HG03175 (cell line): Measurements from ENCODE around the gene CNTNAP3.
"Not testable (repeated sequence)": the region's sequence is repeated elsewhere in the genome, so short reads cannot be mapped to it uniquely, and the experiment has no call there.

Experiments used
- ATAC-seq: cut with Tn5 transposase; IDR thresholded peaks from one replicate; pipeline ENCODE4 v1.9.1; 2021; ENCODE audit warnings: mild to moderate bottlenecking, moderate library complexity; ENCODE audit not compliant: unreplicated experiment

CNTNAP3 gene

DNA sequence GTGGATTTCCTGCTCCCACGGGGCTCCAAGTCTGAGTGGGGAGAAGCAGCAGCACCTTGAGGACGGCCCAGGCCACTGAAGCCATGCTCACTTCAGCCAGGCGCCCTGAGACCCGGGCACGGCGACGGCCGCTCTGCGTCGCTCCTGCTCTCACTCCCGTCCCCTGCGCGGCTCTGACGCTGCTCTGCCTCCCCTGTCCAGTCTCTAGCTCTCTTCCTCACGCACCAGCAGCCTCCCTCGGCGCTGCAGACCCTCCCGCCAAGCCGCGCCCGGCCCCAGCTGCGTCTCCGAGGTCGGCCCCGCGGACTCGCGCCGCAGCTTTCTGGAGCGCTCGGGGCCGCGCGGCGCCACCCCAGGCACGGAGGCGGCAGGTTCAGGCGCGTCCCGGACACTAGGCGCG, at the start of gene CNTNAP3:
CNTNAP3 (minus strand) TSS at position 188 of the 400 bp plus-strand sequence; CDS start at position 85, 103 bp downstream.
- ATAC-seq: not testable (repeated sequence)

DNA sequence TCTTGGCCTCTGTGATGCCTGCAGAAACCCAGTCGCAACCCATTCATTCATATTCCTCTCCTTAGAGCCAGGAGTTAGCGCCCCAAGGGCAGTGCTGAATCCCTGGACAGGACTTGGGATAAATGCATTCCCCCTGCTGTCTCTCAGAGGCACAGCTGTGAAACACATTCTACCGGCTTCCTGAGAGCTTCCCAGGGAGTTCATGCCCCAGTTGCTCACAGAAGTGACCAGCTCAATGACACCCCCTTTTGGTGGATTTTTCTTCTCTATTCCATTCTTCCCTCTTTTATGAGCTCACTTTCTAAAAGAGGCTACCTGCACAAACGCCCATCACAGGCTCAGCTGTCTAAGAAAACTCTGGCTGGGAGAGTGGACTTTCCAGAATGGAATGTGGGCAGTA, 8.0 kb downstream of the CNTNAP3 start:
- not testable (repeated sequence) for ATAC-seq

DNA sequence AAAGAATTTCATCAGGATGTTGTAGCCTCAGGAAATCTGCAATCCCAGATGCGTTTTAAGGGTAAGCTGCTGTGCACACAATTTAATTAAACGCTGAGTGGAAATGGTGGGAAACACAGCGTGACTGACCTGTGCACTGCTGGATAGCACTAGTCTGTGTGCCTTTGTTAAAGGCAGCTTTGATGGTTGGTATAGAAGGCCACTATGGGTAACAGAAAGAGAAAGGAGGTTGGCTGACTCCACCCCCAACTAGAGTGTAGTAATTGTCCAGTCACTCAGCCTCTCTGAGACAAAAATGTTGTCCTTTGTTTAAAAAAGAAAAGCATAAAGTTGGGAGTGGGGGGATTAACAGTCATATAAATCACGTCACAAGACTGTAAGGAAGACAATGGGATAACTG, 45.5 kb downstream of the CNTNAP3 start:
- not testable (repeated sequence) for ATAC-seq

DNA sequence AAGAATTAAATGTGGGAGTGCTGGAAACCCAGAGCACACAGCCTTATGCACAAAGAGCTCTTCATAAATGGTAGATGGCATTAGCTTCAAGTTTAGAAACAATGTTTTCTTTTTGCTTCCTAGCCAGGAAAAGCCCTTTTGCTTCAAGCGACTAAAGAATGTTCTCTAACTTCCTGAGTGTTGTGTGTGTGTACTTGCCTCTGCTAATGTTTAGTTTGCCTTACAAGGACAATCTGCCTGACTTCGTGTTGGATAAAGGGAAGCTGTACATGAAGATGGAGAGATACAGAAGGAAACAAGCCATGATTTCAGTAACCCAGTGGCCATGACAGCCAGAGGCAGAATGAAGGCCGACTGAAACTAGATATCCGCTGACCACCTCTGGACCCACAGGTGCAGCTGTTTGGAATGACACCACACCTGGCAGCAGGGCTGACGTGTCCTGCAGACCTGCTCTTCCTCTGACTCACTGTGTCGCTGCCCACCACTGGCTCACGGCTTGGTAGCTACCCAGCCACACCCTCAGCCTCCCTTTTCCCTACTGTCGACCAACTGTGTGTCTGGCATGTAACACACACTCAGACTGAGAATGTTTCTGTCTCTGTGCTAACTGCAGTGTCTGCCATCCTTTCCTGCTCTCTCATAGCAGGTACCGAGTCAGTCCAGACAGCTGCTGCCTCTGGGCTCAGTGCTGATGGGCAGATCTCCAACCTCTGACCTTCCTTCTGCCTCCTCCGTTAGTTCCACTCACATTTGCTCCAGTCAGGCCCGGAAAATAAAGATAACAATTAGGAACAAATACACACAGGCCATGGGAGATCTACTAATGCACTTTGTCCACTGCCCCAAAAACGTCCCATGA, 55.6 kb downstream of the CNTNAP3 start:
- not testable (repeated sequence) for ATAC-seq

DNA sequence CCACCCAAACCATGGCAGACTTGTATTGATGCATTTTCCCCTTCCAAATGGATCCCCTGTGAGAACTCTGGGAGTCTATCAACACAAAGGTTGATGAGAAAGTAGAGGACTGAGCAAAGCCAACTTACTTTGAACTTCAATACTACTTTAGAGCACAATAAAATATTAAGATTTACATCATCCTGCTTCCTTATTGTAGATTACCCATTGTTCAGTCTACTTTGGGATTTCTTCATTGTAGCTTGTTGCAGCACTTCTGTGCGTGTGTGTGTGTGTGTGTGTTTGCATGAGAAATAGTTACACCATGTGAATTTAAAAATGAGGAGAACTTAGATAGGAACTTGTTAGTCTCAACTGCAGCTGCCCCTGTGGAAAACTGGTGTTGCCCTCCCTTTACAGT, 72.0 kb downstream of the CNTNAP3 start:
- ATAC-seq: not testable (repeated sequence)

DNA sequence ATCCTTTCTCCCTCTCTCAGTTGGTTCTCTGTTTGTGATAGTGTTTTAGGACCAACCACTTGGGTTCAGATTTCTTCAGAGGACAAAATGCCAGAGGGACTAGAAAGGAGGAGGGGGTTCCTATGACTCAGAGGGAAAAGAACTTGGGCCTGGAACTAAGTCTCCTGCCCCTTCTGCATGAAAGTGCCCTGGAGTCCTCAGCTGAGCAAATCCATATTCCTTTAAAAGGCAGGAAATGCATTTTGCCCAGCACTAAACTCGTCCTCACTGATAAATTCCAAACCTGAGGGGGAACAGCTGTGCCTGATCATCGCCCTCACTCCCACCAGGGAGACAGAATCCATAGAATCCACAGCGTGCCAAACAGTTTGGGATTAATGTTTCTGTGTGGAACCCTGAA, 78.2 kb downstream of the CNTNAP3 start:
- not testable (repeated sequence) for ATAC-seq

DNA sequence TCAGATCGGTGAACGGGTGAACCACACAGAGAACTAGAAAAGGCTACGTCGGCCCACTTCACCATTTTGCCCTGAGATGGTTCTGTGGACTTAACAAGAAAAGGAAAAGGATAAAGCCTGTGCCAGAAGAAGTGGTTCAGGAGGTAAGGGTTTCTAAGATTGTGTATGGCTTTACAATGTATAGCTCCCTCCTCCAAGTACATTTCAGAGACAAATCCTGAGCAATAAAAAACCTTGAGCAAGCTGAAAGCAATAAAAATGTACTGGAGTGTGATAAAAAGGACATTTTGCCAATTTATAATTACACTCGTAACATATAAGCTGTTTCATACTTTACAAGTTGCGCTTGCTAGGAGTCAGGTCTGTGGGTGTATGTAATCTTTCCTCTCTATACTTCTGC, 81.3 kb downstream of the CNTNAP3 start:
- ATAC-seq: not testable (repeated sequence)

DNA sequence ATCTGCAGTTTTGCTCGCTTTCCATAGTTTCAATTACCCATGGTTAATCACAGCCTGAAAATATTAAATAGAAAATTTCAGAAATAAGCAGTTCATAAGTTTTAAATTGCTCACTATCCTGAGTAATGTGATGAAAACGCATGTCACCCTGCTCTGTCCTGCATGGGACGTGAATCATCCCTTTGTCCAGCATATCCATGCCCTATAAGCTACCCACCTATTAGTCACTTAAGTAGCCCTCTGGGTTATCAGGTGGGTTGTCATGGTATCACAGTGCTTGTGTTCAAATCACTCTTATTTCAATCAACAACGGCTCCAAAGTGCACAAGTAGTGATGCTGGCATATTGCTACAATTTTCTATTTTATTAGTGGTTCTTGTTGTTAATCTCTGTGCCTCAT, 82.1 kb downstream of the CNTNAP3 start:
- not testable (repeated sequence) for ATAC-seq

DNA sequence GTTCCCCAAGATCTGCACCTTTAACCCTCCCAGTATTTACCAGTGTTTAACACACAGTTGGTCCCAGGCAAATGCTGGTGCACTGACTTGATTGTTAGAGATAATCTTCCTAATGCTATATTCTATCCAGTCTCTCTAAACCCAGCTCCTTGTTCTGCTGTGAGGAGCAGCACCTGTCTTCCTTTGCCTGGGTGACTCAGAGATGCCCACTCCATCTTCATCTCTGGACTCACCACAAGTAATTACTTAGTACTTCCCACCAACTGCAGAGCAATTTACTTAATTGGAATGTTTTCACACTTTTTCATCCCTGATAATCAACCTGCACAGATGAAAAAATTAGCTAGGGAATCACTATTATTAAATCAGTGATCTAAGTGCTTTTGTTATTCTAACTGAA, 87.6 kb downstream of the CNTNAP3 start:
- ATAC-seq: not testable (repeated sequence)

DNA sequence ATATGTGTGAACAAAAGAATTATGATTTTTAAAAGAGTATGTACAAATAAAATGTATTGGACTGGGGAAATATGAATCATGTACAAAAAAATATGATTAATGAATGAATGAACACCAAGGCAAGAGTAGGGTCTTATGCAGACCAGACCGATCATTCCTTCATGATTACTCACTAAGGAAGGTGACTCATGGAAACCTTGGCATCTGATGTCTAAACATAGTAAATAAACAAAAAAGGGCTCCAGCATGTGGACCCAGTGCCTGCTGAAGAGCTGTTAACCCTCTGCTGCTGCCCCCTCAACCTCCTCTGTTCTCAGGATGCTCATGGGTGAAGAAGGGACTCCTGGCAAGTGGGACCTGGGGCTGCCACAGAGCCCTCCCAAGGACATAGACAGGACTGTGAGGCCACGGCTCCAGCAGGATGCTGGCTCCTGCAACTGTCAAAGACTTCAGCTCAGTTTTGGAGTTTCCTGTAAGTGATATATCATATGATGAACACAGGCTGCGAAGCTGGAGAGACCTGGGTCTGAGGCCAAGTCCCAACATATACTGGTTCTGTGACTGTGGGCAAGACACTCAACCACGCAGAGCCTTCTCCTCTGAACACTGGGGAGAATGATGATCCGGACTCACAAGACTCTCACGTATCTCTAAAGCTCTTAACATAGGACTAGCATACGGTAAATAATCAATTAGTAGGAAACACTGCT, 89.8 kb downstream of the CNTNAP3 start:
- not testable (repeated sequence) for ATAC-seq

DNA sequence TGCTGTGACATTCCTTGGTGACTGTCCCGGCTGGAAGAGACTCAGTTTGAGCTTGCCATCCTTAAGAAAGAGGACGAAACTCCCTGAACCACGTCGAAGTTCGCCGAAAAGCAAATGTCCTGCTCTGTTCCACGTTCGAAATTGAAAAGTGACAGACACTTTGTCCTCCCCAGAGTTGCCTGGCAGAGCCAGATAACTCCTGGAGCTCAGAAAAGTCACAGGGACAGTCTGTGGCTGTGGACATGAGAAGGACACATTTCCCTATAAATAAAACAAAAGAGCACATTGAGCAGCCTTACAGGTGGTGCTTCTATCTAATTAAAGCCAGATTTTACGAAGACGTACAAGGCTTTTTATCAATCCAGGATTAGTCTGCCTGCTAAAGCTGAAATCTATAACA, 116.6 kb downstream of the CNTNAP3 start:
- ATAC-seq: not testable (repeated sequence)

DNA sequence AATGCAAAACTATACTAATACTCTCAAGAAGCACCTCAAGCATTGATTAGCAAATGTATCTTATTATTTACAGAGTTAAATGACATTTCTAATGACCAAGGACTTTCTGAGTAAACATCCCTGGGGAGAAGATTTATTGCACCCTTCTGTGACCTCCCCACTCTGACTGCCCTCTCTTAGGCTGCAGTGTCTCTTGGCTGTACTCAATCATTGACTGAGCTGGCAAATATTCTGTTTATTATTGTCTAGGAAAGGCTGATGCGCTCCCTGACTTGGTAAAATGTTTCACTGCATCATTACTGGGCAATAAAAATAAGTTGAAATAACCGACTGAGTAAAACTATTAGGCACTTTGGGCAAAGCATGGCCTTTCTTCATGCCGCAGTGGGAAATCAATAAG, 130.3 kb downstream of the CNTNAP3 start:
- ATAC-seq: not testable (repeated sequence)

DNA sequence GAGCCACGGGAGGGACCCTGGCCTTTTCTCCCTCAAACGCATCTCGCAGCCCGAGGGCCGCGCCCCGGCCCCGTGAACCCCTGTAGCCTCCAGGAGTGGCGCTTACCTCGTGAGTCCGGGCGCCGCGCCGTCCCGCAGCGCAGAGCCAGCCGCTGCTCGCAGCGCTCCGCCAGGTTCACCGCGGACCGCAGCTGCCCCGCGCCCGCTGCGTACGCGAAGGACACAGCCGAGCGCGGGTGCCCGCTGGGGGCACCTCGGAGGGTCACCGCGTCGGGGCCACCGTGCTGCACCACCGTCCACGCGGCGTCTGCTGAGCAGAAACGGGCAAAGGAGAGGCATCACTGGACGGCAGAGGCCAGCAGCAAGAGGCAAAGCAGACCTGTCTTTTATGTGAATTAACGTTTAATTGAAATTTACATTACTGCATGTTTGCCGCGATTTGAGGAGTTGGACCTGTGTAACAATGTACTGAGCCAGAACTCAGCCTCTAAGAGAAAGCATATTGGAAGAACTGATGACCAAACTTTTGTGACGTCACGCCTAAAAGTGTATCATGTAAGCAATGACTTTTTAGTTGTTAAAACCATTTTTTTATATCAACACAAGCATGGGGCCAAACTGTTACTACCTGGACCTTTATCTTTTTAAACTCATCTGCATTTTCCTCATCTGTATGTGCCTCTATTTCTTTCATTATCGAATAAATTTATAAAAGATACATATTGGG, 155.0 kb downstream of the CNTNAP3 start:
- ATAC-seq: not testable (repeated sequence)

DNA sequence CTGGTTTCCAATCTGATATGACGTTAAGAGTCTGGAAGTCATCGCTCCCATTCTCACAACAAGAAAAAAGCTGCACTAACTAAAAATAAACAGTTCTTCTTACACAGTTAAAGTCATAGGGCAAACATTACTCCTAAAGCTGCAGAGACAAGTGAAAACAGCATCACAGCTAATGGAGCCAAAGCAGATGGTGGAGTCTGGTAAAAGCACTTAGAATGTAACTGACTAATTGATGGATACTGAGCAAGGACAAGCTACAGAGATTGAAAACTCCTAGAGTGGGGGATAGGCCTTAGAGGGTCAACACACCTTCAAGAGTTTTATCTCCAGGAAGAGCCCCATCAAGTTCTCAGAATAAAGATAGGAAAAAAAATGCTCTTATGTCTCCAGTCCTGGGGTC, 166.6 kb downstream of the CNTNAP3 start:
- ATAC-seq: not testable (repeated sequence)

DNA sequence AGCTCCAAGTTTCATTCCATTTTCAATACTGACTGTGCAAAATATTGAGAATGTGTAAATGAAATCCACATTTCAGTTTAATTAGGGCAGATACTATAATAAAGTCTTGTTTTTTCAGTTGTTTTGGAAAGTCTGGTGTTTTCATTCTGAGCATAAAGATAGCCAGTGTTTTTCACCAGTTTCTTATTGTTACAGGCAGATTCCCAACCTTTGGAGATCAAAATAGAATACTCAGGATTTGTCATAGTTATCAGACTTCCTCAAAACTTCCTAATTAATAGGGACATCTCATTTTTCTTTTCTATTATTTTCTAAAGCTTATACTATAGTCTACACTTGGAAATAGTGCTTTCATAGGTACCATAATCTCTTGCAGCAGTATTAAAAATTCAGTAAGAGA, 176.2 kb downstream of the CNTNAP3 start:
- ATAC-seq: not testable (repeated sequence)

DNA sequence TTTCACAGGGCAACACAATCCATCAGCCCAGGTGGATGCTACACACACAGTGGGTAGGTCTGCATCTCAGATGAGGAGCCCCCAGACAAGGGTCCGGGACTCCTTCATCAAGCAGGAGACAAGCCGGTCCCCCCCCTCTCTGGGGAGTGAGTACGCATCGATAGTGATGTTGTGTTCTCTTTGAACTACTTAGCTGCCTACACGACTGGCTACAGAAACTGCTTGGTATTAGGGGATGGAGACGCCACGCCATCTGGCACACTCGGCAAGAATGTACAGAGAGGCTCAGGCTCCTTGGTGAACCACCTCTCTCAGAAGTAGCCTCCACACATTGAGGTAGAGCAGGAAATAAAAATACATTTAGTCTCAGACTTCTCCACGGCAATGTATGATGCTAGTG, 179.8 kb downstream of the CNTNAP3 start:
- ATAC-seq: no peak

DNA sequence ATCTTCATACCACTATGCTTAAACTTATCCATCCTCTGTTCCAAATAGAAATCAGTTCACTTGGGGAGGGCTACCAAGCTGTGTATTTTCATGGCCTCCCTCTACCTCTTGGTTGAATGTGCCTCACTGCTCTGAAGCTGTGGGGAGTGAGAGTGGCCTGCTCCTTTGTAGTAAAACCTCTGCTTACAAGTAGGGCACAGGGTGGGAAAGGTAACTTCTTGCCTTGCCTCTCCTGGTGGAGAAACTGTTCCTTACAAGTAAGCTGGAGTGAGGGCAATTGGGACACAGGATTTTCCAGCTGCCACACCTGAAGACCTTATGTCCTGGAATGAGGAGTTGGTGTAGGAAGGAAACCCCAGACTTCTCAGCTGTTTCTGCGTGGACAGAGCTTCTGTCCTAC, 190.8 kb downstream of the CNTNAP3 start:
- ATAC-seq: not testable (repeated sequence)

DNA sequence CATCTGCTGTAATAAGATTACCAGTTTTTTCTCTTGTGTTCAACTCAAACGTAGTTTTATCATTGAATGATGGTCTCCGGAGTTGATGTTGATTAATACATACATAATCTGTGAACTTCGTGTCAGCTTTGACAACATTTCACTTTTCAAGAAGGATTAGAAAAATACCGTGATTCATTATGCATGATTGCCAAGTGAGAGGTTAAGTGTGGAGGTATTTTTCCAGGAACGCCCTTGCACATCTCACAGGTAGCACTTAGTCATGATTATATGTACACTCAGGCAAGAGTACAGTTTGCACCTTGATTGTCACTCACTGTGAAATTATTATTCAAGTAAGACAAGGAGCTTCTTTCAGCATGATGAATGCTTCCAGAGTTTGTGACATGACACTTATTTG, 202.7 kb downstream of the CNTNAP3 start:
- ATAC-seq: not testable (repeated sequence)

DNA sequence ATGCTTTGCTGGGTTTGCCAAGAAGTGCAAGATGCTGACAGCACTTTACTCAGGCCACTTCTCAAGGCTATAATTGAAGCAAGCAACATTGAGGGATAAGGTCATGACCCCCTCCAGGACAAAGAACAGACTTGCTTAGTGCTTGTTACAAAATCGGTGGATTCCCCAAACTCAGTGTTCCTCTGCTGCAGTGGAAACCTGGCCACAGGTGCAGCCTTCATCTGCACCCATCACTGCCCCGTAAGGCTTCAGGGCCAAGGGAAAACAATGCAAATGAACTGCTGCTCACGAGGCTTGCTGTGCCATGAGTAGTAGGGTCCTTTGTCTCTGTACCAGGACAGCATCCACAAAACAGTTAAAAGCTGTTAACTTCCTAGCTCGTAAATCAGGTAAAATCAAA, 205.4 kb downstream of the CNTNAP3 start:
- ATAC-seq: not testable (repeated sequence)

DNA sequence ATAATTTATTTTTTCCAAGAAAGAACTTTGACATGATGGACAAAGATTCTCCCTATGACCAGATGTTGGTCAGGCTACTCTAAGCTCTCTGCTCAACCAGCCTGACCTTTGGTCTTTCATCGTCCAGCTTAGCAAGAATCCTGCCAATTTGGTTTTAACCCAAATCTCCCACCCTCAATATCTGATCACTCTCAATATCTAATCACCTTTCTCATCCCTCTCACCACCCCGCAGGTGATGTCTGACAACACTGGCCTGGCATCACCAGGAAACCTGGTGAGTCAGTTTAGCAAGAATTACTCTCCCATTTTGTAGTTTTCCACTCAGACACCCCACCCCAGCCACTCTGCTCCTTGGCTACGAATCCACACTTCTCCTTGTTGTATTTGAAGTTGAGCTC, 207.9 kb downstream of the CNTNAP3 start:
- ATAC-seq: not testable (repeated sequence)

DNA sequence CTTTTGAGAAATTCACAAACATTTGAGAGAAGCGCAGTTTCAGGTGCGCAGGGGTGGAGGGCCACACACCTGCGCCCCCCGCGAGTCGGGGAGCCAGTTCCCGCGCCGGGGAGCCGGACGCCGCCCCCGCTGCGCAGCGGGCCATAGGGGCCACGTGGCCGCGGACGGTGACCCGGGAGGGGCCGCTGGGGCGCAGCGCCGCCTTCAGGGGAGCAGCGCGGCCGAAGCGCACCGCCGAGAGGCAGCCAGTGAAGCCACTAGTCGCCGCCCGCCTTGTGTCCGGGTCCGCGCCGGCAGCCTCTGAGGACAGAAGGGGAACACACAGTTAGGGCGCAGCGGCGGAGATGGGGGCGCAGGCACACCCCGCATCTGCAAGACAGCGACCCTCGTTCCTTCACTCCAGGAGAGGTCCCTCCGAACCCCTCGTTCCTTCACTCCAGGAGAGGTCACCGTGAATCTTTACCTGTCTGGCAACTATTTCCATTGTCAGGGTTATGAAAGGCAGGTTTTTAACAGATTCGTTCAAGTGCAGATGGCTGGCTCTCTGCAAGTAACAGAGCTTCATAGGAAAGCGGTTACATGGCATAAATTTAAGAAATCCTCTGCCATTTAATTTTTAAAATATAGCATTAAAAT, 209.2 kb downstream of the CNTNAP3 start:
- ATAC-seq: not testable (repeated sequence)
